Mesothelial cell of epicardium (in vitro differentiated cells): ENCODE data around the gene PARVA. TPM values are rescaled to one million over a fixed set of nuclear protein-coding genes. Genes with fewer than 3 reads are reported as not detected.

ENCODE experiments used
- DNase-seq, 2 experiments: peaks; one replicate each; pipeline ENCODE4 v3.0.0; 2021; ENCODE audit warnings: low spot score in 2 of 2; ENCODE audit not compliant: unreplicated experiment in 2 of 2
- H3K27ac Mint-ChIP-seq: 2 replicates; pipeline ENCODE4 v1.8.0; 2021; ENCODE audit warnings: mixed read lengths
- H3K27me3 Mint-ChIP-seq: 2 replicates; pipeline ENCODE4 v1.8.0; 2021; ENCODE audit warnings: low read depth, mixed read lengths
- H3K36me3 Mint-ChIP-seq: 2 replicates; pipeline ENCODE4 v1.8.0; 2021; ENCODE audit warnings: mixed read lengths
- H3K4me1 Mint-ChIP-seq: 2 replicates; pipeline ENCODE4 v1.8.0; 2021; ENCODE audit warnings: mixed read lengths
- H3K4me3 Mint-ChIP-seq: 2 replicates; pipeline ENCODE4 v1.8.0; 2021; ENCODE audit warnings: mild to moderate bottlenecking, moderate library complexity, mixed read lengths
- H3K9me3 Mint-ChIP-seq: 2 replicates; pipeline ENCODE4 v1.8.0; 2021; ENCODE audit warnings: mixed read lengths
- total RNA-seq: library from RNA; stranded (reverse); gene quantifications from 3 replicates; pipeline ENCODE4 v1.2.1, GENCODE V29; 2021
- TF ChIP-seq, protein P1 (sequence below): fragments of 200-600 bp; sonication (generic); IDR thresholded peaks from one replicate; pipeline ENCODE4 v1.5.0; 2021; ENCODE audit warnings: antibody characterized with exemption; ENCODE audit not compliant: unreplicated experiment

PARVA gene
- total RNA-seq, 1 donor from 2014 or later = 77.1 TPM

DNA sequence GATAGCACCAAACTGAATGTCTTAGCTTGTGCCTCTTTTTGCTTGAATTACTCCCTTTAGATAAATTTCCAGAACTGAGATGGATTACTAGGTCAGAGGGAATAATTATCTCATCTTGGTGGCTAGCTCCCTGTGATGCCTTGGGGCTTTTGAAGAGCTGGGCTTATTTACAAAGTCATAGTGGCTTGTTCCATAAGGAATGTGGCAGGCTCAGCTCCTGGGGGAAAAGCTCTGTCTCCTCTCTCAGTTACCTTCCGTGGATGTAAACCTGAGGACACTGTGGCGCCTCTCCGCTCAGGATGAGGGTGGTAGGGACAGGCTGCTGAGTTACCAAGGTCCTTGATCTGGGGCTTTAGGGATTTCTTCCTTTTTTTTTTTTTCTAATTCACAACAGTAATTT, 121.7 kb downstream of the PARVA start:
- peaks cover 6% of the 10 kb centered on the region for H3K9me3 Mint-ChIP-seq
- no peak for DNase-seq
- no peak overlapping the region for H3K4me3 Mint-ChIP-seq
- H3K4me1 Mint-ChIP-seq = peaks cover 22% of the 10 kb centered on the region
- no peaks in the 10 kb centered on the region for H3K27me3 Mint-ChIP-seq
- no peak overlapping the region for H3K27ac Mint-ChIP-seq
- TF ChIP-seq, protein P1, sequence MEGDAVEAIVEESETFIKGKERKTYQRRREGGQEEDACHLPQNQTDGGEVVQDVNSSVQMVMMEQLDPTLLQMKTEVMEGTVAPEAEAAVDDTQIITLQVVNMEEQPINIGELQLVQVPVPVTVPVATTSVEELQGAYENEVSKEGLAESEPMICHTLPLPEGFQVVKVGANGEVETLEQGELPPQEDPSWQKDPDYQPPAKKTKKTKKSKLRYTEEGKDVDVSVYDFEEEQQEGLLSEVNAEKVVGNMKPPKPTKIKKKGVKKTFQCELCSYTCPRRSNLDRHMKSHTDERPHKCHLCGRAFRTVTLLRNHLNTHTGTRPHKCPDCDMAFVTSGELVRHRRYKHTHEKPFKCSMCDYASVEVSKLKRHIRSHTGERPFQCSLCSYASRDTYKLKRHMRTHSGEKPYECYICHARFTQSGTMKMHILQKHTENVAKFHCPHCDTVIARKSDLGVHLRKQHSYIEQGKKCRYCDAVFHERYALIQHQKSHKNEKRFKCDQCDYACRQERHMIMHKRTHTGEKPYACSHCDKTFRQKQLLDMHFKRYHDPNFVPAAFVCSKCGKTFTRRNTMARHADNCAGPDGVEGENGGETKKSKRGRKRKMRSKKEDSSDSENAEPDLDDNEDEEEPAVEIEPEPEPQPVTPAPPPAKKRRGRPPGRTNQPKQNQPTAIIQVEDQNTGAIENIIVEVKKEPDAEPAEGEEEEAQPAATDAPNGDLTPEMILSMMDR = no peak
- peaks cover 43% of the 10 kb centered on the region for H3K36me3 Mint-ChIP-seq

- no peak overlapping the region for H3K4me3 Mint-ChIP-seq
- peaks cover 30% of the 10 kb centered on the region for H3K4me1 Mint-ChIP-seq
- TF ChIP-seq, protein P1 = no peak
- H3K36me3 Mint-ChIP-seq = peaks cover 28% of the 10 kb centered on the region
- no peaks in the 10 kb centered on the region for H3K9me3 Mint-ChIP-seq
- DNase-seq = no peak
- peak overlapping the region; percentile 80 for H3K27ac Mint-ChIP-seq
- no peaks in the 10 kb centered on the region for H3K27me3 Mint-ChIP-seq
Observed at GRCh38 chr11:12502046-12502445, 124.7 kb downstream of the PARVA start.

DNA sequence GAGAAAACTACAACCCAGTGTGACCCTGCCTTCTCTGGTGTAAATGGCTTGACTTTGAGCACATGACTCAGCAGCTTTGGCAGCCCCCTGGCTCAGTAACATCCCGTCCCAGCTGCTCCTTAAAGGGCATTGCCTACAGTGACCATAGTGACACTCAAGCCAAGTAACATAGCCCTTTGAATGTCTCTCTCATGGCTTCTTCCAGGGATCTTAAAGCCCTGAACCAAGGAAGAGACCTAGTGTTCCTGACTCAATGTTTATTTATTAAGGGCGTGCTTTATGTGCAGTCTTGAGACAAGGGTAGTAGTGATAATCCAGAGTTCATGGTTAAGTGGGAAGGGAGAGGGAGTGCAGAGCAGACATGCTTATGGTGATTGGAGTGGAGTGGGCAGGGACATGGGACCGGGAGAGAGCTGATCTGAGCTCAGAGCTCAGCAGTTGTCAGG, 125.7 kb downstream of the PARVA start:
- H3K27me3 Mint-ChIP-seq = no peaks in the 10 kb centered on the region
- no peak overlapping the region for H3K27ac Mint-ChIP-seq
- peaks cover 40% of the 10 kb centered on the region for H3K4me1 Mint-ChIP-seq
- no peaks in the 10 kb centered on the region for H3K9me3 Mint-ChIP-seq
- TF ChIP-seq, protein P1 = no peak
- no peak for DNase-seq
- no peak overlapping the region for H3K4me3 Mint-ChIP-seq
- peaks cover 21% of the 10 kb centered on the region for H3K36me3 Mint-ChIP-seq

GRCh38 chr11:12503886-12504285, 126.5 kb downstream of the PARVA start:
- no peak for DNase-seq
- Mint-ChIP-seq H3K4me1 (peaks cover 47% of the 10 kb centered on the region), H3K36me3 (peaks cover 14% of the 10 kb centered on the region), H3K27me3 (no peaks in the 10 kb centered on the region), H3K27ac (no peak overlapping the region), H3K9me3 (no peaks in the 10 kb centered on the region), H3K4me3 (no peak overlapping the region)
- TF ChIP-seq, protein P1 = no peak

GRCh38 chr11:12505183-12505582, 127.8 kb downstream of the PARVA start:
- TF ChIP-seq, protein P1 = no peak
- Mint-ChIP-seq H3K4me1 (peaks cover 54% of the 10 kb centered on the region), H3K4me3 (no peak overlapping the region), H3K27me3 (no peaks in the 10 kb centered on the region), H3K27ac (no peak overlapping the region), H3K9me3 (no peaks in the 10 kb centered on the region), H3K36me3 (peaks cover 4% of the 10 kb centered on the region)
- no peak for DNase-seq

DNA sequence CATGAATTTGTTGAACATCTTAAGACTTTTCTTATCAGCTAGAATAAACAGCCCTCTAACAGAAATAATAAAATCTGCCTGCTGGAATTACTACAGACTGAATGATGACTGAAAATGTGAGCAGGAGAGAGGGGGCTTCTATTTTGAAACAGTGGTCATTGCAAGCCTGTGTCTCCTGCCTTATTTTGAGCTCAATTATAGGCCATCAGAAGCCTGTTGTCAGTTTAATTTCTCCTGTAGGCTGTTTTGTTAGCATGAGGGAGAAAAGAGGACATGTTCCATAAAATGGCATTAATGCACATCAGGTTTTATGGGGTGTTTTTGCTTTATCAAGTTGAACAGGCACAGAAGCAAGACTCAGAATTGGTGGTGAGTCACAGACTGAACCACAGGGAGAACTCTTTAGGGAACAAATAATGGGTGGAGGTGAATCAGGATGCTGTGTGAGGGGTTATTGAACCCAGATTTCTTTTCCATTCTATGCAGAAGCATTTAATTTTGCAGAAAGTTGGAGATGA, 129.1 kb downstream of the PARVA start:
- TF ChIP-seq, protein P1 = no peak
- H3K36me3 Mint-ChIP-seq = peaks cover 9% of the 10 kb centered on the region
- no peak for DNase-seq
- no peak overlapping the region for H3K4me3 Mint-ChIP-seq
- no peaks in the 10 kb centered on the region for H3K27me3 Mint-ChIP-seq
- H3K4me1 Mint-ChIP-seq = peaks cover 64% of the 10 kb centered on the region
- no peaks in the 10 kb centered on the region for H3K9me3 Mint-ChIP-seq
- H3K27ac Mint-ChIP-seq = peak overlapping the region; percentile 54
